DOHH2 (cell line): Measurements from ENCODE around the gene MACROD2.

Experiments used
- H3F3A ChIP-seq: fragments of 200-600 bp; sonication (generic), shearing (Covaris generic); 2 replicates; pipeline ENCODE4 v1.6.0; 2016; ENCODE audit warnings: antibody characterized with exemption, mild to moderate bottlenecking; ENCODE audit not compliant: control insufficient read depth, insufficient read depth
- H3K27ac ChIP-seq: fragments of 200-600 bp; sonication (generic); 2 replicates; pipeline ENCODE4 v1.5.1; 2014; ENCODE audit warnings: low read depth, mild to moderate bottlenecking, low read length, moderate library complexity
- H3K27me3 ChIP-seq: fragments of 200-600 bp; sonication (generic); 2 replicates; pipeline ENCODE4 v1.6.1; 2014; ENCODE audit warnings: mild to moderate bottlenecking, low read length, mixed read lengths; ENCODE audit not compliant: control insufficient read depth
- H3K36me3 ChIP-seq: fragments of 200-600 bp; sonication (generic); 2 replicates; pipeline ENCODE4 v1.6.1; 2014; ENCODE audit warnings: mild to moderate bottlenecking, low read length, moderate library complexity, mixed read lengths; ENCODE audit not compliant: control insufficient read depth
- H3K4me1 ChIP-seq: fragments of 200-600 bp; sonication (generic); 2 replicates; pipeline ENCODE4 v1.6.1; 2014; ENCODE audit warnings: mild to moderate bottlenecking, low read length, mixed read lengths; ENCODE audit not compliant: control insufficient read depth
- H3K4me2 ChIP-seq: fragments of 200-600 bp; sonication (generic); 2 replicates; pipeline ENCODE4 v1.6.0; 2014; ENCODE audit warnings: mild to moderate bottlenecking, low read length, moderate library complexity
- H3K4me3 ChIP-seq: fragments of 200-600 bp; sonication (generic); 2 replicates; pipeline ENCODE4 v1.5.1; 2014; ENCODE audit warnings: mild to moderate bottlenecking, low read length, mixed read lengths
- H3K79me2 ChIP-seq: fragments of 200-600 bp; sonication (generic); 2 replicates; pipeline ENCODE4 v1.6.1; 2014; ENCODE audit warnings: mild to moderate bottlenecking, low read length, mixed read lengths; ENCODE audit not compliant: control insufficient read depth
- H3K9me2 ChIP-seq: fragments of 200-600 bp; sonication (generic); replicated peaks from 2 replicates; pipeline ENCODE4 v1.6.1; 2014; ENCODE audit warnings: mild to moderate bottlenecking, low read length, mixed read lengths; ENCODE audit not compliant: control insufficient read depth
- H3K9me3 ChIP-seq: fragments of 200-600 bp; sonication (generic); 2 replicates; pipeline ENCODE4 v1.6.1; 2014; ENCODE audit warnings: antibody characterized with exemption, low read length, mixed read lengths; ENCODE audit not compliant: control insufficient read depth, insufficient read depth
- H4K20me1 ChIP-seq: fragments of 200-600 bp; sonication (generic); 2 replicates; pipeline ENCODE4 v1.6.0; 2014; ENCODE audit warnings: low read depth, mild to moderate bottlenecking, antibody characterized with exemption, low read length, moderate library complexity; ENCODE audit not compliant: control insufficient read depth, insufficient read depth
- EZH2phosphoT487 ChIP-seq: fragments of 200-600 bp; sonication (generic); IDR thresholded peaks from 2 replicates; pipeline ENCODE4 v1.6.1; 2017; ENCODE audit warnings: borderline replicate concordance, mild to moderate bottlenecking, antibody characterized with exemption, low read length, moderate library complexity, mixed read lengths
- TF ChIP-seq, protein P1 (sequence below): fragments of 200-600 bp; sonication (generic); IDR thresholded peaks from one replicate; pipeline ENCODE4 v1.5.1; 2014; ENCODE audit warnings: antibody characterized with exemption, mild to moderate bottlenecking, low read depth, low read length; ENCODE audit not compliant: poor library complexity, severe bottlenecking

Gene MACROD2

DNA sequence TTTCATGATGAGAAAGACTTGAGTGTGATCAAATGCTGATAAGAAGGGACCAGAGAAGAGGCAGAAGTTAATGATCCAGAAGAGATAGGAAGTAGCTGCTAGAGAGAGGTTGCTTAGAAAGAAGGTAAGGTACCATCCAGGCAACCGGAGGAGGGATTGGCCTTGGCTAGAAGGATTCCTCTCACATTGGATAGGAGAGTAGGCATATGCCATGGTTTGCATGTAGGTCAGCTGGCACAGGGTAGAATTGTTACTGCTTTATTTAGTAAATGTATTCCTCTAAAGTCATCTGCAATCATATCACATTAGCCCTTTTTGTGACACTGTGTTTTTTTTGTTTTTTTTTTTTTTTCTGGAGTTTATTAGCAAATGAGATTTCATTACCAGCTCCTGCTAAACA, 923.0 kb downstream of the MACROD2 start:
- H3K9me2 ChIP-seq: no peaks in the 10 kb centered on the region
- H3K4me2 ChIP-seq: no peak overlapping the region
- H3K36me3 ChIP-seq: no peaks in the 10 kb centered on the region
- H3K4me3 ChIP-seq: no peak overlapping the region
- H3K4me1 ChIP-seq: no peaks in the 10 kb centered on the region
- no peaks in the 10 kb centered on the region for H3K27me3 ChIP-seq
- H4K20me1 ChIP-seq: no peaks in the 10 kb centered on the region
- no peak overlapping the region for H3K27ac ChIP-seq
- no peak for TF ChIP-seq EZH2phosphoT487
- TF ChIP-seq, protein P1, sequence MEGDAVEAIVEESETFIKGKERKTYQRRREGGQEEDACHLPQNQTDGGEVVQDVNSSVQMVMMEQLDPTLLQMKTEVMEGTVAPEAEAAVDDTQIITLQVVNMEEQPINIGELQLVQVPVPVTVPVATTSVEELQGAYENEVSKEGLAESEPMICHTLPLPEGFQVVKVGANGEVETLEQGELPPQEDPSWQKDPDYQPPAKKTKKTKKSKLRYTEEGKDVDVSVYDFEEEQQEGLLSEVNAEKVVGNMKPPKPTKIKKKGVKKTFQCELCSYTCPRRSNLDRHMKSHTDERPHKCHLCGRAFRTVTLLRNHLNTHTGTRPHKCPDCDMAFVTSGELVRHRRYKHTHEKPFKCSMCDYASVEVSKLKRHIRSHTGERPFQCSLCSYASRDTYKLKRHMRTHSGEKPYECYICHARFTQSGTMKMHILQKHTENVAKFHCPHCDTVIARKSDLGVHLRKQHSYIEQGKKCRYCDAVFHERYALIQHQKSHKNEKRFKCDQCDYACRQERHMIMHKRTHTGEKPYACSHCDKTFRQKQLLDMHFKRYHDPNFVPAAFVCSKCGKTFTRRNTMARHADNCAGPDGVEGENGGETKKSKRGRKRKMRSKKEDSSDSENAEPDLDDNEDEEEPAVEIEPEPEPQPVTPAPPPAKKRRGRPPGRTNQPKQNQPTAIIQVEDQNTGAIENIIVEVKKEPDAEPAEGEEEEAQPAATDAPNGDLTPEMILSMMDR: no peak
- H3K9me3 ChIP-seq: no peaks in the 10 kb centered on the region
- H3F3A ChIP-seq: no peaks in the 10 kb centered on the region
- H3K79me2 ChIP-seq: no peaks in the 10 kb centered on the region

DNA sequence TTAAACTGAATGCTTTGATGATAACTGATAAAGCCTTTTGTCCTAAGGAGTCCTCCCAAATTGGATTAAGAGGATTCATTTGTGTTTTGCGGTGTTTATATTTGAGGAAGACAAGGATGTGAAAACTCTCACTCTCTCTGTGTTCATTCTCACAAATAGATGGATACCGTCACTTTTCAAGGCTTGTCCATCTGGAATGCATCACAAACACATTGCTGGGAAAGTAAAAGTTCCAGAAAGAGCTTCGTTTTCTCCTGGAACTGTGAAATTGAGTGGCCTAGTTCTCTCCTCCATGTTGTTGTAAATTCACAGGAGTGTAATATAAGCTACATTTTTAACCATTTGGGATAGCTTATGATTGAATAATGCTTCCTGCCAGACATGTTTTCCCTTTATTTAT, 923.7 kb downstream of the MACROD2 start:
- TF ChIP-seq, protein P1: no peak
- TF ChIP-seq EZH2phosphoT487: no peak
- Histone ChIP-seq H3K9me3 (no peaks in the 10 kb centered on the region), H3K79me2 (no peaks in the 10 kb centered on the region), H3K36me3 (no peaks in the 10 kb centered on the region), H3F3A (no peaks in the 10 kb centered on the region), H3K9me2 (no peaks in the 10 kb centered on the region), H3K4me3 (no peak overlapping the region), H3K4me1 (no peaks in the 10 kb centered on the region), H3K27me3 (no peaks in the 10 kb centered on the region), H4K20me1 (no peaks in the 10 kb centered on the region), H3K27ac (no peak overlapping the region), H3K4me2 (no peak overlapping the region)

DNA sequence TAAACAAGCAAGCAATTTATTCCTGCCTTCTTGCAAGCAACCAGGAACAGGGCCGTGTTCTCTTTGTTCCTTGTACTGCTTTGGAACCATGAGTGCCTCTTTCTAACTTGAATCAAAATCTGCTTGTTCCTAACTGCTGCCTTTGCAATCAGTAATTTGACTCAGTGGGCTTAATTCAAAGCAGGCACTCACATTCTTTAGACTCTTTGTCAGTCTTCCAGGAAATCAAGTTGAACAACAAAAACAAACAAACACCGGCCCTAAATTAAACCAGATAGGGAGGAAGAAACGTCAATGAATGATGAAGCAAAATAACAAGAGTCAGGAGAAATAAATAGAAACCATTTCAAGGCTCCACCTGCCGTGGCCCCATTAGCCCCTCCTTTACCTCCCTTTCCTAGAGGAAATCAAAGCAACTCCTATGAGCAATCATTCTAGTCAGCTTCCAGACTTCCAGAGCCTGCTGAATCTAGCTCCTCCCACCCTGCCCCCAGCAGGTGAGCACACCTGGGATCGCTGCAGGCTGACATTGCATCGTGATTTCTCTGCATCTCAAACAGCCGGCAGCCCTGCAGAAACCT, 924.3 kb downstream of the MACROD2 start:
- no peaks in the 10 kb centered on the region for H3K9me3 ChIP-seq
- TF ChIP-seq EZH2phosphoT487: no peak
- TF ChIP-seq, protein P1: no peak
- H3K36me3 ChIP-seq: no peaks in the 10 kb centered on the region
- H4K20me1 ChIP-seq: no peaks in the 10 kb centered on the region
- H3K4me3 ChIP-seq: no peak overlapping the region
- H3K79me2 ChIP-seq: no peaks in the 10 kb centered on the region
- H3K4me1 ChIP-seq: no peaks in the 10 kb centered on the region
- H3K27ac ChIP-seq: no peak overlapping the region
- H3K9me2 ChIP-seq: no peaks in the 10 kb centered on the region
- no peaks in the 10 kb centered on the region for H3K27me3 ChIP-seq
- no peak overlapping the region for H3K4me2 ChIP-seq
- no peaks in the 10 kb centered on the region for H3F3A ChIP-seq
